ENCODE data around the gene APOL1. TPM values are rescaled to one million over a fixed set of nuclear protein-coding genes. Genes with fewer than 3 reads are reported as not detected.
A peak's percentile ranks its signal among the peaks of the same experiment; 100 is the strongest.

APOL1 gene
- total RNA-seq, 1 donor, result 10.3 TPM

DNA sequence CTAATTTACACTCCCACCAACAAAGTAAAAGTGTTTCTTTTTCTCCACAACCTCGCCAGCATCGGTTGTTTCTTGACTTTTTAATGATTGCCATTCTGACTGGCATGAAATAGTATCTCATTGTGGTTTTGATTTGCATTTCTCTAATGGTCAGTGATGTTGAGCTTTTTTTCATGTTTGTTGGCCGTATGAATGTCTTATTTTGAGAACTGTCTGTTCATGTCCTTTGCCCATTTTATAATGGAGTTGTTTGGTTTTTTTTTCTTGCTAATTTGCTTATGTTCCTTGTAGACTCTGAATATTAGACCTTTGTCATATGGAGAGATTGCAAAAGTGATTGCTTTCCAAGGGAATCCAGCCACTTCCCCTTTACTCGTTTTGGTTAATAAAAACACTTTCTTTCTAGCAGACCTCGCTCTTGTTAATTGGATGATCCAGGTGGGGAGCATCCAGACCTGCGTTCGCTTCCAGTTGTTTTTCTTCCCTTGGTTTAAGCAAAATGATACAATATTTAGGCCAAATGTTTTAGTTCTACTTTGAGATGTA, 34.2 kb upstream of the APOL1 start:
- no peak overlapping the region for H3K4me3 ChIP-seq (ENCODE audit: low read depth, low read length)
- TF ChIP-seq, protein P1, sequence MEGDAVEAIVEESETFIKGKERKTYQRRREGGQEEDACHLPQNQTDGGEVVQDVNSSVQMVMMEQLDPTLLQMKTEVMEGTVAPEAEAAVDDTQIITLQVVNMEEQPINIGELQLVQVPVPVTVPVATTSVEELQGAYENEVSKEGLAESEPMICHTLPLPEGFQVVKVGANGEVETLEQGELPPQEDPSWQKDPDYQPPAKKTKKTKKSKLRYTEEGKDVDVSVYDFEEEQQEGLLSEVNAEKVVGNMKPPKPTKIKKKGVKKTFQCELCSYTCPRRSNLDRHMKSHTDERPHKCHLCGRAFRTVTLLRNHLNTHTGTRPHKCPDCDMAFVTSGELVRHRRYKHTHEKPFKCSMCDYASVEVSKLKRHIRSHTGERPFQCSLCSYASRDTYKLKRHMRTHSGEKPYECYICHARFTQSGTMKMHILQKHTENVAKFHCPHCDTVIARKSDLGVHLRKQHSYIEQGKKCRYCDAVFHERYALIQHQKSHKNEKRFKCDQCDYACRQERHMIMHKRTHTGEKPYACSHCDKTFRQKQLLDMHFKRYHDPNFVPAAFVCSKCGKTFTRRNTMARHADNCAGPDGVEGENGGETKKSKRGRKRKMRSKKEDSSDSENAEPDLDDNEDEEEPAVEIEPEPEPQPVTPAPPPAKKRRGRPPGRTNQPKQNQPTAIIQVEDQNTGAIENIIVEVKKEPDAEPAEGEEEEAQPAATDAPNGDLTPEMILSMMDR (IDR thresholded peaks at IDR 0.05; ENCODE audit: insufficient read depth, low read length), result no peak
- DNase-seq (ENCODE audit: low read depth), result no peak

DNA sequence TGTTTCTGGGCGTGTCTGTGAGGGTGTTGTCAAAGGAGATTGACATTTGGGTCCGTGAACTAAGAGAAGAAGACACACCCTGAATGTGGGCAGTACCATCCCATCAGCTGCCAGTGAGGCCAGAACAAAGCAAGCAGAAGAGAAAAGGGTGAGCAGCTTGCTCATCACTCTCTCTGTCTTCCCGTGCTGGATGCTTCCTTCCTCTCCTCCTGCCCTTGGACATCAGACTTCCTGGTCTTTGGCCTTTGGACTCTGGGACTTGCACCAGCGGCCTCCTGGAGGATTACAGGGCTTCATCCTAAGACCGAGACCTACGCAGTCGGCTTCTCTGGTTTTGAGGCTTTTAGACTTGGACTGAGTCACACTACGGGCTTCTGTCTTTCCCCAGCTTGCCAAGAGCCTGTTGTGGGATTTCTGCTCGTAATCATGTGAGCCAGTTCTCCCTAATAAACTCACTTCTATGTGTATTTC, 32.4 kb upstream of the APOL1 start:
- H3K4me3 ChIP-seq (ENCODE audit: low read depth, low read length), result no peak overlapping the region
- DNase-seq (ENCODE audit: low read depth), result peak; percentile 36
- TF ChIP-seq, protein P1 (IDR thresholded peaks at IDR 0.05; ENCODE audit: insufficient read depth, low read length), result no peak

DNA sequence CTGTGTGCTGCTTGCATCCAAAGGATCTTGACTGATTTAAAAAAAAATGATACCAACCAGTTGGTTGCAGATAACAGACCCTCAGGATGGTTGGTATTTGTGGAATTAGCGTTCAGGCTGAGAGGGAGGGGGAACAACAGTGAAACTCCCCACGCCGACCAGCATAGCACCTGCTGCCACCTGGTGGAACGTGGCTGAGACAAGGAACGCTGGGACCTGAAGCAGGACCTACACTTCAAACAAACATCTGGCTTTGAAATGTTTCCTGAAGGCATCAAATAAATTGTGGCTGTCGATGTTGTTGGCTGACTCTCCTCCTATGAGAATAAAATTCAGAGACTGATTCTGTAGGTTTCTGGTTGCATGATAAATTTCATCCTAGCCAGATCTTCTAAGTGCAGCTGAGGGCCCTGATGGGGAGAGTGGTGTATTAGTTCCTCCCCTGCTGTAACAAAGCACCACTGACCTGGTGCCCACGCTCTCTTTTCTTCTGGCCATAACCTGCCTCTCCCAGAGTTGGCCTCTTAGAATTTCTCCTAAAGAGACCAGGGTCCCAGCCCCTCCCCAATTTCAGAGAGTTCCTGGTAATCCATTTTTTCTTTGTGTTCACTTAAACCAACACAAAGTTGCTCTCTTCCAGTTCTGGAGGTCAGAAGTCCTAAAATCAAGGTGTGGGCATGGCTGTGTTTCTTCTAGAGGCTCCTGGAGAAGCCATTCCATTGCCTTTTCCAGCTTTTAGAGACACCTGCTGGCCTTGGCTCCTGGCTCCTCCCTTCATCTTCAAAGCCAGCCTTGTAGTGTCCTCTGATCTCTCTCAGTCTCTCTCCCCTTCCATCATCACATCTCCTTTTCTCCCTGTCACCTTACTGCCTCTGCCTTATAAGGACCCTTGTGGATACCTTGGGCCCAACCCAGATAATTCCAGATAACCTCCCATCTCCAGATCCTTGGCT, 30.9 kb upstream of the APOL1 start:
- TF ChIP-seq, protein P1 (IDR thresholded peaks at IDR 0.05; ENCODE audit: insufficient read depth, low read length), result peak; percentile 78
- H3K4me3 ChIP-seq (ENCODE audit: low read depth, low read length), result no peak overlapping the region
- DNase-seq (ENCODE audit: low read depth), result peak; percentile 68

DNA sequence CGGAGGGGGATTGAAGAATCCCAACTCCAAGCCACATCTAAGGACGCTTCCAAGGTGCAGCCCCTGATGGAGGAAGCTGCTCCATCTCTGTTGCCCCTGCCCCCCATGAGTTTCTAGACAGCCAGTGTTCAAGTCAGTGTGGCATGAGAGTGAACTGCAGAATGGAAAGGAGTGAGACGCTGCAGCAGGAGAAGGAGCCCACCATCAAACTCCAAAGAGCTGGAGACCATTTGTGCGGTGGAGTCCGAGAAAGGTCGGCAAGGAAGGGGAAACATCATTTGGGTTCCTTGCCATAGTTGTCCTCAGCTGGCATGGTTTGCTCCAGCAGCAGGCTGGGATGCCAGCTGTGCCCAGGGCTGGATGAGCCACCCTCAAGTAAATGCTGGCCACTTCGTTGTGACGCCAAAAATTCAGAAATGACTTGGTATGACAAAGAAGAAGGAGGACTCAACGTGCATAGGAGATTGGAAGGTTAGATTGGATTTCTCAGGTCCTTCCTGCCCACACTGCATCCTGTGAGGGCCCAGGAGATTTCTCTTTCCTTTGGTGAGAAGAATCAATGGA, 30.0 kb upstream of the APOL1 start:
- DNase-seq (ENCODE audit: low read depth), result no peak
- no peak overlapping the region for H3K4me3 ChIP-seq (ENCODE audit: low read depth, low read length)
- TF ChIP-seq, protein P1 (IDR thresholded peaks at IDR 0.05; ENCODE audit: insufficient read depth, low read length), result no peak

DNA sequence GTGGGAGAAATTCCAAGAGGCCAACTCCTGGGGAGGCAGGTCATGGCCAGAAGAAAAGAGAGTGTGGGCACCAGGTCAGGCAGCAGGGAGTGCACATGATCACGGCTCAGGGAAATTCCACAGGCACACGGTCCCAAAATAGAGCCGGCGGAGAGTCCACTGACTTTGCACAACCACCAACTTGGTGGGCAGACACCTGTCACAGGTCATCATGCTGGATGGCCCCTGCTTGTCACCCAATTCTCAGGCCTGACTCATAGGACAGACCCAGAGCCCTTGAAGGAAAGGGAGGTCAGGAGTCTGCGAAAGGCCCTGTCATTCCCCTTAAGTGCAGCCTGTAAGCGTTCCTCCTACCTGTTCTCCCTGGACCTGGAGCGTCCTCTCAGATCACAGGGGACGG, 29.4 kb upstream of the APOL1 start:
- no peak overlapping the region for H3K4me3 ChIP-seq (ENCODE audit: low read depth, low read length)
- no peak for DNase-seq (ENCODE audit: low read depth)
- TF ChIP-seq, protein P1 (IDR thresholded peaks at IDR 0.05; ENCODE audit: insufficient read depth, low read length), result no peak

DNA sequence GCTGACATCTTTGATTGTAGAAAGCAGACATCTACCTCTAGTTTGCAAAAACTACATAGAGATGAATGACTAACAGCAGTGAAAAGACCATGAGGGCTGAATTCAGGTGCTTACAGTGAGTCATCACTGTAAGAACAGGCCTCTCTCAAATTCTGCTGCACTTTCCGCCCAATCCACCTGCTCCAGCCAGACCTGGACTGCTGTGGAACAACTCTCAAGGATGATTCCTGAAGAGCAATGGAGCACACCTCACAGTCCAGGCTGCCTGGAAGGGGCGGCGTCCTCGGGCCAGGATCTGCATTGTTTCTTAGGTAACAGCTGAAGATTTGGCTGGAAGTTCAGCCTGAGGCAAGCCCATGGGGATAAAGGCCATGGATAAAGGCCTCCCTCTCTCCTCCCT, 28.7 kb upstream of the APOL1 start:
- TF ChIP-seq, protein P1 (IDR thresholded peaks at IDR 0.05; ENCODE audit: insufficient read depth, low read length), result no peak
- H3K4me3 ChIP-seq (ENCODE audit: low read depth, low read length), result no peak overlapping the region
- DNase-seq (ENCODE audit: low read depth), result no peak
